GM12801 (cell line): Measurements from ENCODE around the gene TMPRSS13.

Experiments
- TF ChIP-seq, protein P1 (sequence below): IDR thresholded peaks from one replicate; pipeline ENCODE4 v1.5.1; 2011; ENCODE audit warnings: control low read depth; ENCODE audit not compliant: insufficient read length; ENCODE audit errors: extremely low read depth

The TMPRSS13 gene

DNA sequence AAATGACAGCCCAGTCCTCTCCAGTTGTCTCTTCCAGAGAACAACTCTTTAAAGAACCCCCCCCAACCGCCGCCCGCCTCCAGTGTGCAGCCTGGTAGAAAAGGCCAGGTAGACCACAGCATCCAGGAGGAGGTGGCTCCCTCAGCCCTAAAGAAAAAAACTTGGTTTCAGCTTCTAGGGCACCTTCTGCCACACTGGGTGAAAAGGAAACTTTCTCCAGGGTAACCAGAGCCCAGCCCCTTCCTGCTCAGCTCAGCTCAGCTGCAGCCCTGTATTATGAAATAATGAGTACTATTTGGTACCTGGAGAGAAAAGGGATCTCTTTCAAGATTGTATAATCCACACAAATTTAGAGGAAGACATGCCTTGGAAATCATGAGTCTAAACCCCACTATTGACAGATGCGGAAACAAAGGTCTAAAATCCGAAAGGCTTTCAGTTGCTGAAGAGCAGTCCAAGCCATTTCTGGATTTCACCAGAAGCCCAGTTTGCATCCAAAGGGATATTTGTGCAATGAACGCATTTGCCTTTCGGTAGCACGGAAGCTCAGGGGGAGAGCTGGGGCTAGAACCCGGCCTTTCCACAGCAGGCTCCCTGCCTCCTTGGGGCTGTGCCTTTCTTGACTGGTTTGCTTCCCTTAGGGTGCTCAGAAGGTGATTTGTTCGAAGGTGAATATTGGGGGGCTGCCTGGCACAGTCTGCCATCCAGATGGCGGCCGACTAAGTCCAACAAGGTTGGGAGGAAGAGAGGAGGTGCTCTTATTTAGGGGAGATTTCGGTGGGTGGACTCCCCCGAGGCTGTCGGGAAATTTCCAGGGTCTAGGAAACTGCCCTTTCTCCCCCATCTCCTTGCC is 56.0 kb downstream of the TMPRSS13 start:
- TF ChIP-seq, protein P1, sequence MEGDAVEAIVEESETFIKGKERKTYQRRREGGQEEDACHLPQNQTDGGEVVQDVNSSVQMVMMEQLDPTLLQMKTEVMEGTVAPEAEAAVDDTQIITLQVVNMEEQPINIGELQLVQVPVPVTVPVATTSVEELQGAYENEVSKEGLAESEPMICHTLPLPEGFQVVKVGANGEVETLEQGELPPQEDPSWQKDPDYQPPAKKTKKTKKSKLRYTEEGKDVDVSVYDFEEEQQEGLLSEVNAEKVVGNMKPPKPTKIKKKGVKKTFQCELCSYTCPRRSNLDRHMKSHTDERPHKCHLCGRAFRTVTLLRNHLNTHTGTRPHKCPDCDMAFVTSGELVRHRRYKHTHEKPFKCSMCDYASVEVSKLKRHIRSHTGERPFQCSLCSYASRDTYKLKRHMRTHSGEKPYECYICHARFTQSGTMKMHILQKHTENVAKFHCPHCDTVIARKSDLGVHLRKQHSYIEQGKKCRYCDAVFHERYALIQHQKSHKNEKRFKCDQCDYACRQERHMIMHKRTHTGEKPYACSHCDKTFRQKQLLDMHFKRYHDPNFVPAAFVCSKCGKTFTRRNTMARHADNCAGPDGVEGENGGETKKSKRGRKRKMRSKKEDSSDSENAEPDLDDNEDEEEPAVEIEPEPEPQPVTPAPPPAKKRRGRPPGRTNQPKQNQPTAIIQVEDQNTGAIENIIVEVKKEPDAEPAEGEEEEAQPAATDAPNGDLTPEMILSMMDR = no peak

DNA sequence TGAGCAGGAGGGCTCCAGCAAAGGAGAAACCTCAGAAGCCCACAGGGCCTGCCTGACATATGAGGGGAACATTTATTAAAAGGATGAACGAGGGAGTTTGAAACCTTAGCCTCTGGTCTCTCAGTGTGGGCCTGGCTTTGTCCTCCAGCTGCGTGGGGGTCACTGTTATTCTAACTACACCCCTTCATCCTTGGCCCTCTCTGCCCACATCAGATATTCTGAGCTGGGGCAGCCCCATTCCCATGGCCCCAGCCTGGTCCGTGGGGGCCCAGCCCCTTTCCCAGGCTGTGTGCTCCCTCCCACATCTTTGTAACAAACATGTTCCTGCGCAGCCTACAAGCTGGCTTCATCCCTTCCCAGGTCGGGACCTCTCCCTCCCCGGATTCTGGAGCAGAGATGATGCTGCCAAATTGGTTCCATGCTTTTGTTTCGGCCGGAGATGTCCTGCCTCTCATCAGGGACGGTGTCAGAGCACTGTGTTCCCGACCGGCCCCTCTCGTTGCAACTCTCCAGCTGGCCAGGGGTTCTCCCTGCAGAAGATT is 56.7 kb downstream of the TMPRSS13 start:
- TF ChIP-seq, protein P1 = no peak

DNA sequence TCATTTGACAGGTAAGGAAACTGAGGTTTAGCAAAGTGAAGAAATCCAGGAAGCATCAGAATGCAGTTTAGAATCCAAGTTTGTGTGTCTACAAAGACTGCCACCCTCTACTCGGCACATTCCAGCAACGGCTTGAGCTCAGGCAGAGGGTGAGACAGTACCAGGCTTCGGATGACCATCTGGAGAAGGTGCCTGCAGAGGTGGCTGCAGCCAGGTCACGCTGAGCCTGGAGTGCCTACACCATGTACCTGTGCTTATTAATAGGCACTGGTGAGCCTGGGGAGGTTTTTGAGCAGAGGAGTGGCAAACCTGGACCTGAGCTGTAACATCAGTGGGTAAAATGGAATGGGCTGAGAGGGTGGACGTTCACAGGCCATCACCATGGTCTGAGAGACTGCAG is 57.4 kb downstream of the TMPRSS13 start:
- TF ChIP-seq, protein P1 = no peak

DNA sequence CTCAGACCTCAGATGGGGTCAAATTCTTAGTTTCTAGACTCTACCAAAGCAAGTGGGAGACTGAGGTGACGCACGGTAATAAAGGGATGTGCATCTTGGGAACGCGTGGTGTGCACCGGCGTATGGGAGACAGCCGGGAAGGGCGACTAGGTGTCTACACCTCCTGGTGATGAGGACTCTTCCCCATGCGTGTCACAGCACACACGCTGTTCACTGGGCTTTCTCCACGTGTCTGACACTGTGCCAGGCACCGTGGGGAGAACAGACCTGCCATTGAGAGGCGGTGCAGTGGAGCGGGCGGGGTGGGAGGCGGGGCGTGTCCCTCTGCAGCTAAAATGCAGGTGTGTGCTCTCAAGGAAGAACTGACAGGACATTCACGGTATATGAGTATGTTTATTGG is 58.0 kb downstream of the TMPRSS13 start:
- TF ChIP-seq, protein P1 = no peak

DNA sequence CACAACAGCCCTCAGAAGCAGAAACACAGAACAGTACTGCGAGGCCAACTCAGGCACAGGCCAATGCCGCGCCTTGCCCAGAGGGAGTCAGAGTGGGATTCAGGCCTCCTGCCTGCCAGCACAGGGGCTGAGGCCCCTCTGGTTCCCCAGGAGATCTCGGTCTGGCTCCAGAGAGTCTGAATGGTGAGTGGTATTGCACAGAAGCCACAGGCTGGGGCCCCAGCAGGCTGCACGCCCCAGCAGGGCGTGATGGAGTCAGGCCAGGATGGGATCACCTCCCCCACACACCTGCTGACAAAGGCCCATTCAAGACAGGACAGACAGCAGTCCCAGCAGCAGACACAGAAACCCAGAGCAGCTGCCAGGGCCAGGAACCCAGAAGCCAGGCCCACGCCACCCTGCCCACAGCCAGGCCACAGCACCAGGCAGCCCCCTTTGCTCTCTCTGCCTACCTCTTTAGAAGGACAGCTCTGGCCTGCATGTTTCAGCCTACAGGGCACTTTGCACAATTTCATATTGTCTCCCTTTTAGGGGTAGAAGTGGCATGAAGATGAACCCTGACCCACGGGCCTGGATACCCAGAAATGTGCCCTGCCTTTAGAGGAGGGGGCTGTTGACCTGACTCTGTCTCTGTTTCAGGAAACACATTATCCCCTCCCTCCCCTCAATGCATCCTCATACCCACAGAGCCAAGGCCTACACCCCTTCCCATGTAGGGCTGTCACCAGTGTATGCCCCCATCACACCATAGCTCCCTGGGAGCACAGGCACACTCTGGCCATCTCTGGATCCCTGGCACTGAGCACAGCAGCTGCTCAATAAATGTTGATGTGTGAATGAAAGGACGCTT is 58.9 kb downstream of the TMPRSS13 start:
- TF ChIP-seq, protein P1 = no peak

DNA sequence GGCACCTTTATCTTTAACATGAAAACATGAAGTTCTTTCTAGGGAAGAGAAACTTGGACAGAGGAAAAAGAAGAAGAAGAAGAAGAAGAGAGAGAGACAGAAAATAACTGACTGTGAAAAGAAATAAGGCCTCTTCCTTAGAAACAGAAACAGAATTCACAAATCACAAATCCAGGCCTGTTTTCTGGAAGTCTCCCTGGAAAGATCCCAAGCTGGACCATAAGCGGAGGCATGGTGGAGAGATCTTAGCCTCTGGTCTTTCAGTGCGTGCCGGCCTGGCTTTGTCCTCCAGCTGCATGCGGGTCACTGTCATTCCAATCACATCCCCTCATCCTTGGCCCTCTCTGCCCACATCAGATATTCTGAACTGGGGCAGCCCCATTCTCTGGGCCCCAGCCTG is 59.6 kb downstream of the TMPRSS13 start:
- TF ChIP-seq, protein P1 = no peak

DNA sequence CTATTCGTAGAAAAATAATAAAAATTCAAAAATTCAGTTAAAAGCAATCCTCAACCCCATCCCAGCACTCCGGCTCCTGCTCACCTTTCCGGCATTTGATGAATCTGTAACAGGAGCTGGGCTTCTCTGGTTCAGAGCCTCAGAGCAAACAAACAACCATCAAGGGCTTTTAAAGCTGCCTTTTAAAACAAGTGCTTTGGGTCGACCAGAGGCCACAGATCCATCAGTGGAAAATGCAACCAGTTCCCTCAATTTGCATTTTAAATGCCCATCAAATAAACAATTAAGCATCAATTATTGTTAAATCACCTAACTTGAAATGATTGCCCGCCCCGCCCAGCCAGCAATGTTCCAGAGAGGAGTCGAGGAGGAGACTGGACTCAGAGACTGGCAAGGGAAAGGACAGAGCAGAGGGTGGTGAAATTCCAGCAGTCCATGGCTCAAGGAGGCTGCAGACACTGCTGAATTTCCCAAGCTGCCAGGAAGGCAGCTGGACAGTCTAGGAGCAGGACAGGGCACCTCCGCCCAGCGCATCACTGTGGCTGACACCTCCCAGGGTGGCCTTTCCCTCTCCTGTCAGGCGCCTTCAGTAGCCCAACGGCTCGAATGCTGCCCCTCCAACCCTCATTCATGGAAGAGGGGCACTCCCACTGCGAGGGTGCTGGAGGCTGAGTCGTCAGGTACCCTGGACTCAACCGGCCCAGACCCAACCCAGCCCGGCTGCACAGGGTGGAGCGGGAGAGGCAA is 60.2 kb downstream of the TMPRSS13 start:
- TF ChIP-seq, protein P1 = no peak
